Loucy (cell line): ENCODE measurements around the gene KRTAP22-1.

ENCODE experiments used
- H2AFZ ChIP-seq: fragments of 200-600 bp; sonication (generic); 2 replicates; pipeline ENCODE4 v1.6.0; 2016; ENCODE audit warnings: antibody characterized with exemption, mild to moderate bottlenecking, low read length, moderate library complexity
- H3F3A ChIP-seq: fragments of 200-600 bp; 2 replicates; pipeline ENCODE4 v1.6.0; 2016; ENCODE audit warnings: antibody characterized with exemption, low read depth, mild to moderate bottlenecking
- H3K27me3 ChIP-seq: fragments of 200-600 bp; sonication (generic); 2 replicates; pipeline ENCODE4 v1.6.1; 2014; ENCODE audit warnings: low read length, mild to moderate bottlenecking; ENCODE audit not compliant: insufficient read depth, poor library complexity, severe bottlenecking
- H3K36me3 ChIP-seq: fragments of 200-600 bp; sonication (generic); 2 replicates; pipeline ENCODE4 v1.6.1; 2016; ENCODE audit warnings: low read length; ENCODE audit not compliant: insufficient read depth
- H3K4me1 ChIP-seq: fragments of 200-600 bp; sonication (generic); 2 replicates; pipeline ENCODE4 v1.5.1; 2014; ENCODE audit warnings: low read length, mild to moderate bottlenecking; ENCODE audit not compliant: insufficient read depth, poor library complexity, severe bottlenecking
- H3K4me2 ChIP-seq: fragments of 200-600 bp; sonication (generic); 2 replicates; pipeline ENCODE4 v1.6.0; 2014; ENCODE audit warnings: antibody characterized with exemption, low read length, low read depth, mild to moderate bottlenecking; ENCODE audit not compliant: poor library complexity, severe bottlenecking
- H3K4me3 ChIP-seq: fragments of 200-600 bp; sonication (generic); 2 replicates; pipeline ENCODE4 v1.5.1; 2014; ENCODE audit warnings: low read length, mild to moderate bottlenecking, mixed read lengths; ENCODE audit not compliant: poor library complexity, severe bottlenecking
- H3K79me2 ChIP-seq: fragments of 200-600 bp; sonication (generic); 2 replicates; pipeline ENCODE4 v1.6.1; 2014; ENCODE audit warnings: low read length; ENCODE audit not compliant: insufficient read depth
- H3K9ac ChIP-seq: fragments of 200-600 bp; sonication (generic); 2 replicates; pipeline ENCODE4 v1.6.0; 2014; ENCODE audit warnings: mild to moderate bottlenecking, low read depth, low read length, moderate library complexity; ENCODE audit not compliant: poor library complexity, severe bottlenecking
- H3K9me2 ChIP-seq: fragments of 200-600 bp; sonication (generic); replicated peaks from 2 replicates; pipeline ENCODE4 v1.6.1; 2016; ENCODE audit warnings: low read depth, low read length, mixed read lengths
- H3K9me3 ChIP-seq: fragments of 200-600 bp; sonication (generic); 2 replicates; pipeline ENCODE4 v1.6.1; 2014; ENCODE audit warnings: mild to moderate bottlenecking, antibody characterized with exemption, low read length, low read depth; ENCODE audit not compliant: insufficient read depth
- H4K20me1 ChIP-seq: fragments of 200-600 bp; sonication (generic); 2 replicates; pipeline ENCODE4 v1.6.0; 2014; ENCODE audit warnings: antibody characterized with exemption, low read length, mild to moderate bottlenecking; ENCODE audit not compliant: insufficient read depth, poor library complexity, severe bottlenecking
- EZH2phosphoT487 ChIP-seq: fragments of 200-600 bp; IDR thresholded peaks from 2 replicates; pipeline ENCODE4 v1.6.1; 2018; ENCODE audit warnings: antibody characterized with exemption, mild to moderate bottlenecking, moderate library complexity, borderline replicate concordance
- TF ChIP-seq, protein P1 (sequence below): fragments of 200-600 bp; sonication (generic); conservative IDR thresholded peaks from 2 replicates; pipeline ENCODE4 v1.5.1; 2014; ENCODE audit warnings: mild to moderate bottlenecking, antibody characterized with exemption, low read length

KRTAP22-1 gene

DNA sequence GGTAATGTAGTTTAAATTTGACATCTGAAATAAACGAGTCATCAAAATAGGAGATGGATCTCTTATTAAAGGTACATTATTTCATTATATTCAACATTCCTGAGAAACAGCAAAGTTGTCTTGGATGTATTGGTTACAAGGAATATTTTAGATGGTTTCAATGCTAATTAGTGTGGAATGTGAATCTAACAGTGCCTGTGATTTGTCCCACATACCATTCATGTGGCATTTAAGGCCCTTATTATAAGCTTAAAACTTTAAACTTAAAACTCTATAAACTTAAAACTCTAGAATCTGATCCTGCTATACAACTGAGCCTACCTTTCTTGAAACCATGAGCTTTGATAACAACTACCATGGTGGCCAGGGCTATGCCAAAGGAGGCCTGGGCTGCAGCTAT is at the start of gene KRTAP22-1:
KRTAP22-1 (plus strand) TSS at position 301 of the 400 bp plus-strand sequence.
- no peak for TF ChIP-seq EZH2phosphoT487
- TF ChIP-seq, protein P1, sequence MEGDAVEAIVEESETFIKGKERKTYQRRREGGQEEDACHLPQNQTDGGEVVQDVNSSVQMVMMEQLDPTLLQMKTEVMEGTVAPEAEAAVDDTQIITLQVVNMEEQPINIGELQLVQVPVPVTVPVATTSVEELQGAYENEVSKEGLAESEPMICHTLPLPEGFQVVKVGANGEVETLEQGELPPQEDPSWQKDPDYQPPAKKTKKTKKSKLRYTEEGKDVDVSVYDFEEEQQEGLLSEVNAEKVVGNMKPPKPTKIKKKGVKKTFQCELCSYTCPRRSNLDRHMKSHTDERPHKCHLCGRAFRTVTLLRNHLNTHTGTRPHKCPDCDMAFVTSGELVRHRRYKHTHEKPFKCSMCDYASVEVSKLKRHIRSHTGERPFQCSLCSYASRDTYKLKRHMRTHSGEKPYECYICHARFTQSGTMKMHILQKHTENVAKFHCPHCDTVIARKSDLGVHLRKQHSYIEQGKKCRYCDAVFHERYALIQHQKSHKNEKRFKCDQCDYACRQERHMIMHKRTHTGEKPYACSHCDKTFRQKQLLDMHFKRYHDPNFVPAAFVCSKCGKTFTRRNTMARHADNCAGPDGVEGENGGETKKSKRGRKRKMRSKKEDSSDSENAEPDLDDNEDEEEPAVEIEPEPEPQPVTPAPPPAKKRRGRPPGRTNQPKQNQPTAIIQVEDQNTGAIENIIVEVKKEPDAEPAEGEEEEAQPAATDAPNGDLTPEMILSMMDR = no peak
- no peaks in the 10 kb centered on the region for H3K27me3 ChIP-seq
- 0 out of 2 replicates have a peak, but pooled peaks cover 3% of the 10 kb centered on the region for H3K9me3 ChIP-seq
- H2AFZ ChIP-seq = no peak within 1 kb of the TSS
- H3K9ac ChIP-seq = no peak within 1 kb of the TSS
- no peak within 1 kb of the TSS for H3K4me3 ChIP-seq
- no peaks in the 10 kb centered on the region for H3K36me3 ChIP-seq
- no peak within 1 kb of the TSS for H3K4me2 ChIP-seq
- no peaks in the 10 kb centered on the region for H3K9me2 ChIP-seq
- no peaks in the 10 kb centered on the region for H3F3A ChIP-seq
- no peaks in the 10 kb centered on the region for H3K4me1 ChIP-seq
- H3K79me2 ChIP-seq = no peaks in the 10 kb centered on the region
- H4K20me1 ChIP-seq = no peaks in the 10 kb centered on the region

DNA sequence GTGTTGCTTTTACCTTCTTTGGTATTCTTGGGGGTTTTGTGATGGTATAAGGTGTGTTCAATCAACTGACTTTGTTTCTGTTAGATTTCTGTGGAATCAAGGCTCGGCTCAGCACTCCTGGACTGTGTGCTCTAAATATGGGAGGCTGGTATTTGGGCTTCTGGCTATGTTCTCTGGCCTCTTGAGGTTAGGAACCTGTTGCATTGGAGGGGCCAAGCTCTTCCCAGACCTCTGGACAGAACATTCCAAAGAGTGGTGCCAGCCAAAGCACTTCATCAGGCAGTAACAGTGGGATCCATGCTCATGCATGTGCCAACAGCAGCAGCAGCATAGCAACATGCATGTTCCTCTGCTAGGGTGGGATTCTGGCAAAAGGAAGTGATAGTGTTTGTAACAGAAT is 48.1 kb upstream of the KRTAP22-1 start:
- no peaks in the 10 kb centered on the region for H3K36me3 ChIP-seq
- no peaks in the 10 kb centered on the region for H3F3A ChIP-seq
- no peak for TF ChIP-seq EZH2phosphoT487
- TF ChIP-seq, protein P1 = no peak
- no peaks in the 10 kb centered on the region for H3K79me2 ChIP-seq
- no peaks in the 10 kb centered on the region for H3K9me3 ChIP-seq
- no peaks in the 10 kb centered on the region for H3K4me1 ChIP-seq
- H3K27me3 ChIP-seq = no peaks in the 10 kb centered on the region
- H3K4me3 ChIP-seq = no peak overlapping the region
- H3K9ac ChIP-seq = no peak overlapping the region
- H3K4me2 ChIP-seq = no peak overlapping the region
- no peak overlapping the region for H2AFZ ChIP-seq
- no peaks in the 10 kb centered on the region for H3K9me2 ChIP-seq
- H4K20me1 ChIP-seq = no peaks in the 10 kb centered on the region

DNA sequence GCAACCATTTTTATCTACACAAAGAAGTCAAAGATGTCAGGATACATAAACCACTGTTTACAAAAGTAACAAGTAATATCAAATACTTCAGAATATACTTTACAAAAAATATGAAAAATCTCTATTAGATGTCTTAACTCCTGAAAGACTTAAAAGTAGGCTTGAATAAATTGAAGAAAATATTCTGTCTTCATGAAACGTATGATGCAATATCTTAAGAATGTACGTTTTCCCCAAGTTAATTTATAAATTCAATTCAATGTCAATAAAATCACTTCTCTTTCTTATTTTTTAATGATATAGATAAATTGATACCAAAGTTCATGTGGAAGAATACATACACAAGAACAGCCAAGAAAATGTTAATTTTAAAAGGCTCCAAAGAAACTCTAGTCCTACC is 45.8 kb upstream of the KRTAP22-1 start:
- H3K4me3 ChIP-seq = no peak overlapping the region
- H3K36me3 ChIP-seq = no peaks in the 10 kb centered on the region
- TF ChIP-seq, protein P1 = no peak
- no peak for TF ChIP-seq EZH2phosphoT487
- no peak overlapping the region for H3K9ac ChIP-seq
- no peaks in the 10 kb centered on the region for H3F3A ChIP-seq
- H3K79me2 ChIP-seq = no peaks in the 10 kb centered on the region
- no peak overlapping the region for H3K4me2 ChIP-seq
- H4K20me1 ChIP-seq = no peaks in the 10 kb centered on the region
- no peaks in the 10 kb centered on the region for H3K9me2 ChIP-seq
- H2AFZ ChIP-seq = no peak overlapping the region
- H3K27me3 ChIP-seq = no peaks in the 10 kb centered on the region
- no peaks in the 10 kb centered on the region for H3K4me1 ChIP-seq
- no peaks in the 10 kb centered on the region for H3K9me3 ChIP-seq
